Nephron progenitor cell (in vitro differentiated cells): ENCODE data around the gene HAT1.

Experiments used
- DNase-seq: peaks from one replicate; pipeline ENCODE4 v3.0.0; 2021
- H3K27ac Mint-ChIP-seq: 2 replicates; pipeline ENCODE4 v1.8.0; 2021; ENCODE audit warnings: mild to moderate bottlenecking, moderate library complexity, mixed read lengths
- H3K27me3 Mint-ChIP-seq: 2 replicates; pipeline ENCODE4 v1.8.0; 2021; ENCODE audit warnings: mild to moderate bottlenecking, low read depth, mixed read lengths; ENCODE audit not compliant: poor library complexity
- H3K36me3 Mint-ChIP-seq: 2 replicates; pipeline ENCODE4 v1.8.0; 2021; ENCODE audit warnings: low read depth, mixed read lengths
- H3K4me1 Mint-ChIP-seq: 2 replicates; pipeline ENCODE4 v1.8.0; 2021; ENCODE audit warnings: mixed read lengths
- H3K4me3 Mint-ChIP-seq: 2 replicates; pipeline ENCODE4 v1.8.0; 2021; ENCODE audit warnings: mild to moderate bottlenecking, moderate library complexity, mixed read lengths
- H3K9me3 Mint-ChIP-seq: 2 replicates; pipeline ENCODE4 v1.8.0; 2021; ENCODE audit warnings: mild to moderate bottlenecking, moderate library complexity, mixed read lengths
- TF ChIP-seq, protein P1 (sequence below): fragments of 200-600 bp; sonication (generic); IDR thresholded peaks from 2 replicates; pipeline ENCODE4 v1.5.0; 2021; ENCODE audit warnings: antibody characterized with exemption

Gene HAT1

DNA sequence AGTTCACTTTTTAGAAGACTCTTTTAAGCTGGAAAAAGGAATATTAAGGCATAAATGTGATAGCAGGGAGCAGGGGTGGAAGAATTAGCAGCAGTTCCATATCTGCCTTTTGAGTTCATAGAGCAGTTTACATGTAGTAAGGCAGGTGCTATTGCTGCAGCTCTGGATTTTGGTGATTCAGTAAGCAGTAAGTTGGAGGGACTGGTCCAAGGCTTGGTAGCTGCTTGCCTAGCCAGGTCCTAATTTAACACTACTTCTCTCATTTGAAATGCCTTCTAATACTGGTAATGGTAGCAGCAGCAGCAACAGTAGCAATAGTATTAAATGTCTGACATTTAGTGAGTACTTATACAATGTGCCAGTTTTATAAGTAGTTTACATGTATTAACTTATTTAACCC, 30.0 kb downstream of the HAT1 start:
- H3K4me1 Mint-ChIP-seq, result no peaks in the 10 kb centered on the region
- H3K27me3 Mint-ChIP-seq, result no peaks in the 10 kb centered on the region
- DNase-seq, result no peak
- H3K4me3 Mint-ChIP-seq, result no peak overlapping the region
- no peaks in the 10 kb centered on the region for H3K9me3 Mint-ChIP-seq
- H3K27ac Mint-ChIP-seq, result no peak overlapping the region
- H3K36me3 Mint-ChIP-seq, result peaks cover 31% of the 10 kb centered on the region
- TF ChIP-seq, protein P1, sequence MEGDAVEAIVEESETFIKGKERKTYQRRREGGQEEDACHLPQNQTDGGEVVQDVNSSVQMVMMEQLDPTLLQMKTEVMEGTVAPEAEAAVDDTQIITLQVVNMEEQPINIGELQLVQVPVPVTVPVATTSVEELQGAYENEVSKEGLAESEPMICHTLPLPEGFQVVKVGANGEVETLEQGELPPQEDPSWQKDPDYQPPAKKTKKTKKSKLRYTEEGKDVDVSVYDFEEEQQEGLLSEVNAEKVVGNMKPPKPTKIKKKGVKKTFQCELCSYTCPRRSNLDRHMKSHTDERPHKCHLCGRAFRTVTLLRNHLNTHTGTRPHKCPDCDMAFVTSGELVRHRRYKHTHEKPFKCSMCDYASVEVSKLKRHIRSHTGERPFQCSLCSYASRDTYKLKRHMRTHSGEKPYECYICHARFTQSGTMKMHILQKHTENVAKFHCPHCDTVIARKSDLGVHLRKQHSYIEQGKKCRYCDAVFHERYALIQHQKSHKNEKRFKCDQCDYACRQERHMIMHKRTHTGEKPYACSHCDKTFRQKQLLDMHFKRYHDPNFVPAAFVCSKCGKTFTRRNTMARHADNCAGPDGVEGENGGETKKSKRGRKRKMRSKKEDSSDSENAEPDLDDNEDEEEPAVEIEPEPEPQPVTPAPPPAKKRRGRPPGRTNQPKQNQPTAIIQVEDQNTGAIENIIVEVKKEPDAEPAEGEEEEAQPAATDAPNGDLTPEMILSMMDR, result no peak

GRCh38 chr2:171952748-171953147, 30.5 kb downstream of the HAT1 start:
- Mint-ChIP-seq H3K36me3 (peaks cover 30% of the 10 kb centered on the region), H3K9me3 (no peaks in the 10 kb centered on the region), H3K4me1 (no peaks in the 10 kb centered on the region), H3K27ac (no peak overlapping the region), H3K27me3 (no peaks in the 10 kb centered on the region), H3K4me3 (no peak overlapping the region)
- no peak for DNase-seq
- TF ChIP-seq, protein P1, result no peak

DNA sequence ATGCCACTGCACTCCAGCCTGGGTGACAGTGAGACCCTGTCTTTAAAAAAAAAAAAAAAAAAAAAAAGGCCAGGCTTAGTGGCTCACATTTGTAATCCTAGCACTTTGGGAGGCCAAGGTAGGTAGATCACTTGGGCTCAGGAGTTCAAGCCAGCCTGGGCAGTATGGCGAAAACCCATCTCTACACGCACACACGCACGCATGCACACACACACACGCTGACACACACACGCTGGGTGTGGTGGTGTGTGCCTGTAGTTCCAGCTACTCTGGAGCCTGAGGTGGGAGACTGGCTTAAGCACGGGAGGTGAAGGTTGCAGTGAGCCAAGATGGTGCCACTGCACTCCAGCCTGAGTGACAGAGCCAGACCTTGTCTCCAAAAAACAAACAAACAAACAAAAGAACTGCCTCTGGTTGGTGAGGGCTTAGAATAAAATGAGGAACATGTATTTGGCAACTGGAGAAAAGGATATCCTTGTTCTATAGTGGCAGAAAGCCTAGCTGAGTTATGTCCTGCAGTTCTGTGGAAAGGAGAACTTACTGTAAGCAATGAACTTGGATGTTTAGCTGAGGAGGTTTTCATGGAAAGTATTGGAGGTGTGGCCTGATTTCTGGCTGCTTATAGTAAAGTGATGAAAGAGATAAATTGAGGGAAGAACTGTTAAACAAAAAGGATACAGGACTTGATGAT, 34.0 kb downstream of the HAT1 start:
- Mint-ChIP-seq H3K36me3 (peaks cover 21% of the 10 kb centered on the region), H3K4me3 (no peak overlapping the region), H3K27ac (peak overlapping the region; percentile 71), H3K27me3 (no peaks in the 10 kb centered on the region), H3K9me3 (no peaks in the 10 kb centered on the region), H3K4me1 (no peaks in the 10 kb centered on the region)
- no peak for DNase-seq
- TF ChIP-seq, protein P1, result no peak

GRCh38 chr2:171957061-171957460, 34.8 kb downstream of the HAT1 start:
- Mint-ChIP-seq H3K27me3 (no peaks in the 10 kb centered on the region), H3K36me3 (peaks cover 23% of the 10 kb centered on the region), H3K27ac (peak overlapping the region; percentile 71), H3K4me1 (no peaks in the 10 kb centered on the region), H3K9me3 (no peaks in the 10 kb centered on the region), H3K4me3 (no peak overlapping the region)
- no peak for DNase-seq
- TF ChIP-seq, protein P1, result no peak

DNA sequence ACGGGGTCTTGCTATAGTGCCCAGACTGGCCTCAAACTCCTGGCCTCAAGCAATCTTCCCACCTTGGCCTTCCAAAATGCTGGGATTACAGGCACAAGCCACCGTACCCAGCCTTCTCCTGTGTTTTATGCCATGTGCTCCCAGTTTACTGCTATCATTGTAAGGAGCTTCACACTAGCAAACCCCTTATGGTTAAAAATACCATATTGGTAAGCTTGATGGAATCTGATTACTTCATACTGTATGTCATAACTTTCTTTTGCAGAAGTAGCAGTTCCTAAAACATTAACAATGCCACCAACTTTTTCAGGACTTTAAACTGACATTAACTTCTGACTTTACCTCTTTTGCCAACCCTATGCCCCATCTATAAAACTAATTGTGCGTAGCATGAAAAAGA, 36.2 kb downstream of the HAT1 start:
- no peak overlapping the region for H3K27ac Mint-ChIP-seq
- no peak overlapping the region for H3K4me3 Mint-ChIP-seq
- peaks cover 3% of the 10 kb centered on the region for H3K4me1 Mint-ChIP-seq
- DNase-seq, result no peak
- H3K9me3 Mint-ChIP-seq, result no peaks in the 10 kb centered on the region
- TF ChIP-seq, protein P1, result no peak
- H3K36me3 Mint-ChIP-seq, result peaks cover 23% of the 10 kb centered on the region
- no peaks in the 10 kb centered on the region for H3K27me3 Mint-ChIP-seq

DNA sequence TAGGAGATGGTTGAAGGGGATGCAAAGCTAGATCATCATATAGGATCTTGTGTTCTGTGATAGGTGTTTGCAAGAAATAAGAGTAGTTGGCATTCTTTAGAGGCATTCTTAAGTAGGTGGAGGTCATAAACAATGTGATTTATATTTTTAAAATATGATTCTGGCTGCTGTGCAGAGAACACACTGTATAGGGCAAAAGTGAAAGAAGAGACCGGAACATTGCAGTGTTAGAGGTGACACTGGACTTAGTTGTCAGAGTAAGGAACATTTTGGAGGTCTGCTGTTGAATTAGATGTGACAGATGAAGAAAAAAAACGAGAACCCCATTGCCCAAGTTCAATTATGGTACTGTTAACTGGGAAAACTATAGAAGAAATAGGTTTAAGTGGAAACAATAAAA, 37.7 kb downstream of the HAT1 start:
- no peak for DNase-seq
- Mint-ChIP-seq H3K27ac (no peak overlapping the region), H3K36me3 (peaks cover 12% of the 10 kb centered on the region), H3K4me1 (peaks cover 3% of the 10 kb centered on the region), H3K27me3 (no peaks in the 10 kb centered on the region), H3K9me3 (no peaks in the 10 kb centered on the region), H3K4me3 (no peak overlapping the region)
- TF ChIP-seq, protein P1, result no peak
